Endothelial cell of umbilical vein (primary cell): ENCODE results near the gene MAP4K4. TPM values are rescaled to one million over a fixed set of nuclear protein-coding genes. Genes with fewer than 3 reads are reported as not detected.

Source experiments
- BruUV-seq: library from RNA; stranded (reverse); fragments of 400-500 nt; replicated peaks from 2 replicates; lab custom pipeline; 2021; lab: Mats Ljungman, UMichigan
- CTCF ChIA-PET: fragments of 300-600, 350-600 bp; sonication (Branson Sonifier 250); formaldehyde crosslinking; loops from one replicate; lab custom pipeline; 2021; ENCODE audit warnings: antibody characterized with exemption, inconsistent platforms; lab: Charles Lee
- POLR2A ChIA-PET: fragments of 300-600, 350-600 bp; sonication (Branson Sonifier 250); formaldehyde crosslinking; loops from one replicate; lab custom pipeline; 2021; ENCODE audit warnings: antibody characterized with exemption, inconsistent platforms; lab: Charles Lee
- DNase-seq: peaks from one replicate; pipeline ENCODE4 v3.0.0-alpha.2; 2011; ENCODE audit warnings: low read depth, low spot score
- FAIRE-seq: peaks from 2 replicates; lab custom pipeline; 2011; peaks lifted over from hg19 to GRCh38; lab: Jason Lieb, UNC
- H2AFZ ChIP-seq: 2 replicates; pipeline ENCODE4 v1.6.0; 2012; ENCODE audit warnings: low read depth, low read length, control low read depth, inconsistent platforms
- H3K27ac ChIP-seq: 2 replicates; pipeline ENCODE4 v1.5.1; 2011; ENCODE audit warnings: low read depth, mild to moderate bottlenecking, control low read depth, low read length, moderate library complexity; ENCODE audit not compliant: insufficient read depth
- H3K27me3 ChIP-seq, 2 experiments: 2 replicates each; pipeline versions ENCODE4 v1.6.0 to v1.6.1; 2011; ENCODE audit warnings: low read length in 2 of 2, mixed read lengths in 1 of 2; ENCODE audit not compliant: control insufficient read depth in 2 of 2, insufficient read depth in 2 of 2
- H3K36me3 ChIP-seq, 2 experiments: 2 replicates in 1 of 2; 3 replicates in 1 of 2; pipeline ENCODE4 v1.5.1; 2011; ENCODE audit warnings: low read length in 2 of 2, mild to moderate bottlenecking in 1 of 2, moderate library complexity in 1 of 2; ENCODE audit not compliant: control insufficient read depth in 2 of 2, insufficient read depth in 2 of 2; ENCODE audit errors: extremely low read depth in 1 of 2
- H3K4me1 ChIP-seq: 3 replicates; pipeline ENCODE4 v1.5.1; 2011; ENCODE audit warnings: mild to moderate bottlenecking, low read length; ENCODE audit not compliant: control insufficient read depth, insufficient read depth; ENCODE audit errors: extremely low read depth
- H3K4me2 ChIP-seq: 2 replicates; pipeline ENCODE4 v1.6.1; 2011; ENCODE audit warnings: low read length, control low read depth, mixed read lengths; ENCODE audit not compliant: insufficient read depth
- H3K4me3 ChIP-seq, 3 experiments: fragments of 200-600 bp in 1 of 3; sonication (generic), shearing (Covaris generic) in 1 of 3; replicated peaks in 1 of 3; 2 replicates each; pipeline ENCODE4 v1.5.1; 2011 to 2016; ENCODE audit warnings: control low read depth in 3 of 3, low read length in 3 of 3, mild to moderate bottlenecking in 2 of 3, inconsistent platforms in 1 of 3, low read depth in 1 of 3, moderate library complexity in 1 of 3; ENCODE audit not compliant: insufficient read depth in 1 of 3
- H3K79me2 ChIP-seq: 2 replicates; pipeline ENCODE4 v1.6.0; 2012; ENCODE audit warnings: low read length, inconsistent platforms; ENCODE audit not compliant: control insufficient read depth, insufficient read depth
- H3K9ac ChIP-seq: replicated peaks from 2 replicates; pipeline ENCODE3; 2011; ENCODE audit warnings: low read length, control low read depth; ENCODE audit not compliant: insufficient read depth; ENCODE audit errors: extremely low read depth
- H3K9me1 ChIP-seq: replicated peaks from 3 replicates; pipeline ENCODE4 v1.6.0; 2011; ENCODE audit warnings: mild to moderate bottlenecking, low read length; ENCODE audit not compliant: control insufficient read depth, insufficient read depth; ENCODE audit errors: extremely low read depth
- H3K9me3 ChIP-seq: replicated peaks from 2 replicates; pipeline ENCODE4 v1.5.1; 2012; ENCODE audit warnings: low read length, inconsistent platforms; ENCODE audit not compliant: control insufficient read depth, insufficient read depth
- H4K20me1 ChIP-seq: replicated peaks from 2 replicates; pipeline ENCODE3; 2011; ENCODE audit warnings: mild to moderate bottlenecking, low read length; ENCODE audit not compliant: control insufficient read depth, insufficient read depth; ENCODE audit errors: extremely low read depth
- CTCF ChIP-seq, 2 donors: IDR thresholded peaks; 1 replicate in 1 of 2; 2 replicates in 1 of 2; pipeline ENCODE4 v1.5.1; 2011; ENCODE audit warnings: low read length in 2 of 2, mild to moderate bottlenecking in 2 of 2, moderate library complexity in 2 of 2, control low read depth in 1 of 2, inconsistent platforms in 1 of 2, low read depth in 1 of 2; ENCODE audit not compliant: insufficient read depth in 1 of 2; ENCODE audit errors: extremely low read depth in 1 of 2
- EZH2 ChIP-seq: IDR thresholded peaks from 2 replicates; pipeline ENCODE4 v1.6.1; 2012; ENCODE audit warnings: borderline replicate concordance, low read depth, mild to moderate bottlenecking, moderate library complexity, low read length, inconsistent platforms; ENCODE audit not compliant: severe bottlenecking
- FOS ChIP-seq: IDR thresholded peaks from 2 replicates; pipeline ENCODE4 v1.6.1; 2011; ENCODE audit warnings: mild to moderate bottlenecking, low read length, moderate library complexity, borderline replicate concordance; ENCODE audit not compliant: insufficient read depth
- GATA2 ChIP-seq: IDR thresholded peaks from 2 replicates; pipeline ENCODE4 v1.7.0; 2011; ENCODE audit warnings: low read depth, mild to moderate bottlenecking, moderate library complexity, mixed read lengths, low read length; ENCODE audit not compliant: insufficient read length, insufficient read depth
- JUN ChIP-seq: IDR thresholded peaks from 2 replicates; pipeline ENCODE4 v1.6.1; 2011; ENCODE audit warnings: borderline replicate concordance, low read depth; ENCODE audit not compliant: insufficient read length, insufficient read depth
- MAX ChIP-seq: IDR thresholded peaks from 2 replicates; pipeline ENCODE4 v1.6.1; 2011; ENCODE audit not compliant: insufficient read depth, insufficient read length
- MYC ChIP-seq: IDR thresholded peaks from one replicate; pipeline ENCODE4 v1.6.1; 2011; ENCODE audit warnings: mild to moderate bottlenecking, low read depth, low read length
- POLR2A ChIP-seq: IDR thresholded peaks from 2 replicates; pipeline ENCODE4 v1.6.1; 2012; ENCODE audit warnings: low read depth, mild to moderate bottlenecking, control low read depth, low read length
- POLR2AphosphoS5 ChIP-seq: IDR thresholded peaks from 2 replicates; pipeline ENCODE4 v1.6.1; 2012; ENCODE audit warnings: low read depth, mild to moderate bottlenecking, control low read depth, low read length, moderate library complexity; ENCODE audit not compliant: insufficient read depth
- dilution Hi-C: fragments of 300-500 bp; cut with MboI; formaldehyde crosslinking; loops from one replicate; pipeline ENCODE4 v1.15.0; 2019; ENCODE audit warnings: low sequenced_read_pairs; ENCODE audit not compliant: extremely low pct_ligation_motif_present
- intact Hi-C: fragments of 100-400 bp; cut with micrococcal nuclease; formaldehyde crosslinking; loops from one replicate; pipeline ENCODE4 v1.10.0; 2022
- polyA plus RNA-seq, 4 experiments: library from polyadenylated mRNA; depleted of rRNA in 3 of 4; stranded (reverse) in 3 of 4; unstranded in 1 of 4; fragments of >200 nt; gene quantifications; 2 replicates each; pipeline versions ENCODE4 v1.2.1 to v1.2.3, GENCODE V29; 2011 to 2012; ENCODE audit warnings: missing spikeins in 1 of 4
- total RNA-seq: library from RNA; stranded (reverse); gene quantifications from 2 replicates; pipeline ENCODE4 v1.2.3, GENCODE V29; 2021

MAP4K4 gene
- total and polyA plus RNA-seq, 2 donors (not counting 3 experiments of a cell fraction or from before 2014, with no cell fraction given): 79.4 to 269 TPM

- no TSS peak for BruUV-seq
- DNase-seq (no peak), FAIRE-seq (no peak)
- Histone ChIP-seq H3K4me2 (no peak overlapping the region), H3K9ac (no peak overlapping the region), H3K27me3 (peaks cover 0 to 2% of the 10 kb centered on the region in 2 experiments), H2AFZ (no peak overlapping the region), H3K36me3 (no peaks in the 10 kb centered on the region), H3K9me1 (no peaks in the 10 kb centered on the region), H3K9me3 (no peaks in the 10 kb centered on the region), H3K4me1 (peaks cover 6% of the 10 kb centered on the region), H4K20me1 (no peaks in the 10 kb centered on the region), H3K79me2 (peaks cover under 1% of the 10 kb centered on the region), H3K4me3 (no peak overlapping the region), H3K27ac (no peak overlapping the region)
- dilution Hi-C loops (no loop called here), intact Hi-C loops (loop anchor here (10.0 kb wide), 1 partner anchor 138 kb away; no protein-coding TSS in a partner anchor)
- TF ChIP-seq JUN (no peak), CTCF (IDR thresholded peaks at IDR 0.05; ENCODE audit: extremely low read depth in 1 of 2, insufficient read depth in 1 of 2, low read depth in 1 of 2, low read length in 2 of 2) (no peak), POLR2A (no peak), FOS (no peak), GATA2 (no peak), EZH2 (no peak), MYC (no peak), MAX (no peak), POLR2AphosphoS5 (no peak)
- CTCF ChIA-PET: interaction anchor here (1.2 to 1.4 kb wide), 3 partner anchors 82 to 350 kb away, joined by 3 to 4 read pairs (median 3); no protein-coding TSS in a partner anchor
- POLR2A ChIA-PET: no interaction called here
Measured at GRCh38 chr2:101692766-101693165, 4.7 kb upstream of the MAP4K4 start.
